H9 (cell line): ENCODE results near the gene MINDY2. TPM values are rescaled to one million over a fixed set of nuclear protein-coding genes. Genes with fewer than 3 reads are reported as not detected.

ENCODE experiments used
- DNase-seq: peaks from one replicate; pipeline ENCODE4 v3.0.0-alpha.2; 2017
- H2AFZ ChIP-seq: one replicate; pipeline ENCODE4 v1.6.1; 2013; ENCODE audit warnings: mild to moderate bottlenecking, low read length, control low read depth, moderate library complexity
- H2AK5ac ChIP-seq: 2 replicates; pipeline ENCODE4 v1.6.1; 2013; ENCODE audit warnings: low read length, control low read depth, mixed read lengths; ENCODE audit not compliant: insufficient read length
- H2BK120ac ChIP-seq: one replicate; pipeline ENCODE4 v1.6.1; 2013; ENCODE audit warnings: low read depth, mild to moderate bottlenecking, low read length, control low read depth, inconsistent platforms; ENCODE audit not compliant: poor library complexity, severe bottlenecking
- H2BK12ac ChIP-seq: 2 replicates; pipeline ENCODE4 v1.6.1; 2013; ENCODE audit warnings: low read length, control low read depth, mixed read lengths, low read depth; ENCODE audit not compliant: insufficient read length
- H2BK15ac ChIP-seq: 2 replicates; pipeline ENCODE4 v1.6.1; 2013; ENCODE audit warnings: low read depth, low read length, control low read depth
- H2BK20ac ChIP-seq: one replicate; pipeline ENCODE4 v1.6.1; 2013; ENCODE audit warnings: low read depth, mild to moderate bottlenecking, low read length, control low read depth, inconsistent platforms; ENCODE audit not compliant: poor library complexity, severe bottlenecking
- H2BK5ac ChIP-seq: 2 replicates; pipeline ENCODE4 v1.6.1; 2013; ENCODE audit warnings: low read length, control low read depth, mixed read lengths; ENCODE audit not compliant: insufficient read length
- H3K14ac ChIP-seq: 2 replicates; pipeline ENCODE4 v1.6.1; 2013; ENCODE audit warnings: low read length, control low read depth; ENCODE audit not compliant: insufficient read depth
- H3K18ac ChIP-seq: 2 replicates; pipeline ENCODE4 v1.6.1; 2013; ENCODE audit warnings: low read depth, mild to moderate bottlenecking, mixed read lengths, low read length, control low read depth; ENCODE audit not compliant: insufficient read length
- H3K23ac ChIP-seq: 2 replicates; pipeline ENCODE4 v1.6.1; 2013; ENCODE audit warnings: low read length, control low read depth, mixed read lengths, low read depth; ENCODE audit not compliant: insufficient read length
- H3K23me2 ChIP-seq: 2 replicates; pipeline ENCODE4 v1.6.1; 2013; ENCODE audit warnings: low read depth, mild to moderate bottlenecking, mixed read lengths, low read length, control low read depth; ENCODE audit not compliant: insufficient read length, poor library complexity, severe bottlenecking
- H3K27ac ChIP-seq: 2 replicates; pipeline ENCODE4 v1.5.1; 2013; ENCODE audit warnings: low read length, control low read depth, mixed read lengths, low read depth; ENCODE audit not compliant: insufficient read length
- H3K27me3 ChIP-seq: 2 replicates; pipeline ENCODE4 v1.6.1; 2013; ENCODE audit warnings: low read length, control low read depth, inconsistent platforms; ENCODE audit not compliant: insufficient read depth
- H3K4ac ChIP-seq: 2 replicates; pipeline ENCODE4 v1.6.1; 2013; ENCODE audit warnings: low read depth, mild to moderate bottlenecking, control low read depth, inconsistent platforms, low read length, moderate library complexity
- H3K4me1 ChIP-seq: 2 replicates; pipeline ENCODE4 v1.6.1; 2013; ENCODE audit warnings: low read length, control low read depth, inconsistent platforms; ENCODE audit not compliant: insufficient read depth
- H3K4me2 ChIP-seq: 2 replicates; pipeline ENCODE4 v1.6.1; 2013; ENCODE audit warnings: low read length, control low read depth, mixed read lengths; ENCODE audit not compliant: insufficient read length, insufficient read depth
- H3K56ac ChIP-seq: 2 replicates; pipeline ENCODE4 v1.6.1; 2013; ENCODE audit warnings: low read depth, mild to moderate bottlenecking, mixed read lengths, low read length, control low read depth; ENCODE audit not compliant: insufficient read length
- H3K79me1 ChIP-seq: 2 replicates; pipeline ENCODE4 v1.6.1; 2013; ENCODE audit warnings: low read depth, mild to moderate bottlenecking, moderate library complexity, low read length, control low read depth, inconsistent platforms; ENCODE audit not compliant: insufficient read depth, poor library complexity, severe bottlenecking
- H3K79me2 ChIP-seq: 2 replicates; pipeline ENCODE4 v1.6.1; 2013; ENCODE audit warnings: low read length, control low read depth, inconsistent platforms; ENCODE audit not compliant: insufficient read depth
- H3K9ac ChIP-seq: 2 replicates; pipeline ENCODE4 v1.6.1; 2013; ENCODE audit warnings: low read length, control low read depth, mixed read lengths; ENCODE audit not compliant: insufficient read length; ENCODE audit errors: extremely low read depth
- H3K9me3 ChIP-seq: one replicate; pipeline ENCODE4 v1.6.1; 2013; ENCODE audit warnings: low read depth, low read length, inconsistent platforms; ENCODE audit not compliant: control insufficient read depth
- H3T11ph ChIP-seq: one replicate; pipeline ENCODE4 v1.6.1; 2013; ENCODE audit warnings: mild to moderate bottlenecking, low read length, control low read depth, inconsistent platforms
- H4K20me1 ChIP-seq: one replicate; pipeline ENCODE4 v1.6.1; 2013; ENCODE audit not compliant: control insufficient read depth, insufficient read length, insufficient read depth
- H4K5ac ChIP-seq: 2 replicates; pipeline ENCODE4 v1.6.1; 2013; ENCODE audit warnings: low read depth, mild to moderate bottlenecking, mixed read lengths, low read length, control low read depth; ENCODE audit not compliant: insufficient read length
- H4K8ac ChIP-seq: replicated peaks from 2 replicates; pipeline ENCODE4 v1.6.1; 2013; ENCODE audit warnings: low read length, control low read depth, mixed read lengths, low read depth; ENCODE audit not compliant: insufficient read length
- H4K91ac ChIP-seq: 2 replicates; pipeline ENCODE4 v1.6.1; 2013; ENCODE audit warnings: low read depth, mild to moderate bottlenecking, moderate library complexity, mixed read lengths, low read length, control low read depth; ENCODE audit not compliant: insufficient read length
- H3K27ac Mint-ChIP-seq, 3 experiments: 2 replicates in 2 of 3; 3 replicates in 1 of 3; pipeline ENCODE4 v1.8.0; 2020 to 2021; ENCODE audit warnings: mixed read lengths in 3 of 3, mild to moderate bottlenecking in 1 of 3, moderate library complexity in 1 of 3
- H3K27me3 Mint-ChIP-seq: 2 replicates; pipeline ENCODE4 v1.8.0; 2021; ENCODE audit warnings: low read depth, mild to moderate bottlenecking, moderate library complexity, mixed read lengths
- H3K36me3 Mint-ChIP-seq, 3 experiments: 2 replicates in 2 of 3; 3 replicates in 1 of 3; pipeline ENCODE4 v1.8.0; 2020 to 2021; ENCODE audit warnings: low read depth in 3 of 3, mixed read lengths in 3 of 3; ENCODE audit not compliant: insufficient read depth in 1 of 3
- H3K4me1 Mint-ChIP-seq, 2 experiments: 2 replicates each; pipeline ENCODE4 v1.8.0; 2020; ENCODE audit warnings: mixed read lengths in 2 of 2
- H3K4me3 Mint-ChIP-seq, 2 experiments: 2 replicates in 1 of 2; 3 replicates in 1 of 2; pipeline ENCODE4 v1.8.0; 2020 to 2021; ENCODE audit warnings: mild to moderate bottlenecking in 2 of 2, mixed read lengths in 2 of 2, moderate library complexity in 1 of 2
- H3K9me3 Mint-ChIP-seq, 2 experiments: 2 replicates in 1 of 2; 3 replicates in 1 of 2; pipeline ENCODE4 v1.8.0; 2020; ENCODE audit warnings: mild to moderate bottlenecking in 2 of 2, mixed read lengths in 2 of 2, moderate library complexity in 1 of 2
- CTCF ChIP-seq: fragments of 200-600 bp; sonication (generic); conservative IDR thresholded peaks from 3 replicates; pipeline ENCODE4 v1.8.0; 2021; ENCODE audit warnings: antibody characterized with exemption, mild to moderate bottlenecking
- WGBS: extraction: QIAGEN DNeasy Blood & Tissue Kit; methylation state at CpG from one replicate; pipeline ENCODE4 v1.1.7; 2013; ENCODE audit warnings: missing lambda C conversion rate, low lambda C conversion rate, mixed read lengths; ENCODE audit not compliant: insufficient read length; ENCODE audit errors: extremely low coverage; 5-methylcytosine and 5-hydroxymethylcytosine counted together
- total RNA-seq: library from RNA; stranded (reverse); gene quantifications from 2 replicates; pipeline ENCODE4 v1.2.1, GENCODE V29; 2021

The MINDY2 gene
- total RNA-seq, 1 experiment from 2014 or later: 32.3 TPM

DNA sequence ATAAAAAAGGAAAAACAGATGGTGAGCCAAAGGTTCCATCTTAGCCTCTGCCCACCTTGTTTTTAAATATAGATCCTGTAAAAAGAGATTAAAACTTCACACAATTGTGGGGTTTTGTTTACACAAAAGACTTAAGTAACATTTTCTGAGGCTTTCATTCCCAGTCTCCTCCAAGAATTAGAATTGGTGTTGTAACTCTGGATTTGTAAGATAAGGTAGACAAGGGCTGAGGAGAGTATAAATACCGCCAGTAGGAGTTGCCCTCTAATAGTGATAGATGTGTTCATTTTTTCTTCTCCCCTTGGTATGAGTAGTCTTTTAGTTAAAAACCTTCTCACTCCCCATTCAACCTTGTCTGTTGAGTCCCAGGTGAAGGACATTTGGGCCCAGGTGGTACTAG lies 8.5 kb downstream of the MINDY2 start:
- Histone ChIP-seq H2BK20ac (no peak overlapping the region), H3K27ac (no peak overlapping the region), H3K9me3 (no peaks in the 10 kb centered on the region), H2BK12ac (no peak overlapping the region), H3K4ac (no peak overlapping the region), H3K56ac (no peak overlapping the region), H2BK15ac (no peak overlapping the region), H3T11ph (no peak overlapping the region), H3K4me2 (no peak overlapping the region), H3K18ac (no peak overlapping the region), H3K23ac (no peak overlapping the region), H2BK120ac (no peak overlapping the region), H3K27me3 (no peaks in the 10 kb centered on the region), H3K79me1 (peaks cover 5% of the 10 kb centered on the region), H4K8ac (no peak overlapping the region), H3K4me1 (no peaks in the 10 kb centered on the region), H4K91ac (no peak overlapping the region), H3K23me2 (no peaks in the 10 kb centered on the region), H2AK5ac (no peak overlapping the region), H3K9ac (no peak overlapping the region), H4K20me1 (no peaks in the 10 kb centered on the region), H4K5ac (no peak overlapping the region), H3K79me2 (peaks cover under 1% of the 10 kb centered on the region; the same call in 1 of the 2 replicates), H2AFZ (no peak overlapping the region), H2BK5ac (no peak overlapping the region), H3K14ac (no peak overlapping the region)
- no peaks in the 10 kb centered on the region for H3K4me1 Mint-ChIP-seq
- H3K36me3 Mint-ChIP-seq: peaks cover 0 to 6% (median 6%) of the 10 kb centered on the region in 3 experiments; a peak in 4 of 7 replicates
- no peak overlapping the region for H3K4me3 Mint-ChIP-seq
- no peaks in the 10 kb centered on the region for H3K27me3 Mint-ChIP-seq
- no peaks in the 10 kb centered on the region for H3K9me3 Mint-ChIP-seq
- DNase-seq: no peak
- H3K27ac Mint-ChIP-seq: no peak overlapping the region; a peak in 1 of 7 replicates
- WGBS: no CpG with 5 or more reads among the region's 1 CpG
- TF ChIP-seq CTCF: no peak
